NCI-H748 treated with DMSO at 0.1 percent for 48 hours (cell line): ENCODE results near the gene FIGNL2.

Source experiments
- DNase-seq: peaks from one replicate; lab custom pipeline; 2025; lab: John Stamatoyannopoulos, UW

The FIGNL2 gene

DNA sequence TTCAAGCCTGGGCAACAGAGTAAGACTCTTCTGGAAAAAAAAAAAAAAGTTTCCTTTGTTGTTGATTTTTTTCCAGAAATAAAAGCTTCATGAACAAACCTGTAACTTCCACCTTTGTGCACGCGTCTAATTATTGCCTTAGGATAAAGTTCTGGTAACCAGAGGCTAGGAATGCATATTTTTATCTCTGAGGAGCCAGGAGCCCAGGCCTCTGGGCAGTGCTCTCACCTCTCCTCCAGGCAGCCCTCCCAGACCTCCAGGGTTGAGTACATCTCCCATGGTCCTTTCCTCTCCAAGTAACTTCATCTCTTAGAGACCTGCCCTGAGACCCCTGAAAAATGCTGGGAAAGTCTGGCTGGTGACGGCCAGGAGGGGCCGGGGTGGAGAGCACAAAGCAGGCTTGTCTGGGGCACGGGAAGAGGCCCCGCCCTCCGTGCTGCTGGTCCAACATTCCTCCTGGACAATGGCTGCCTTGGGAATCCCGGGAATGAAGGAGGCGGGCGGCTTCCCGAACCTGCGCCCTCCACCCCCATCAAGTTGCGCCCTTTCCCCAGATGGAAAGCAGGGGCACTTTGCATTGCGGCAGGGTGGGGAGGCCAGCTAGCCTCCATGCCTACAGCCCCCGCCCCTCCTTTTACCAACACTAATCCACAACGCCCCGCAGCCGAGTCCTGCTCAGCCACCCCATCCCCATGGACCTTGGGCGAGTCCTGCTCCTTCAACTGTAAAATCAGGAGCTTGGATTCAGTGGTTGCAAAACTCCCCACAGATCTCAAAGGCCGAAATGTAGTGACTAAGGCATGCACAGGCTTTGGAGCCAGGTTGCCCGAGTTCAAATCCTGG is 7.3 kb upstream of the FIGNL2 start:
- DNase-seq: no peak

DNA sequence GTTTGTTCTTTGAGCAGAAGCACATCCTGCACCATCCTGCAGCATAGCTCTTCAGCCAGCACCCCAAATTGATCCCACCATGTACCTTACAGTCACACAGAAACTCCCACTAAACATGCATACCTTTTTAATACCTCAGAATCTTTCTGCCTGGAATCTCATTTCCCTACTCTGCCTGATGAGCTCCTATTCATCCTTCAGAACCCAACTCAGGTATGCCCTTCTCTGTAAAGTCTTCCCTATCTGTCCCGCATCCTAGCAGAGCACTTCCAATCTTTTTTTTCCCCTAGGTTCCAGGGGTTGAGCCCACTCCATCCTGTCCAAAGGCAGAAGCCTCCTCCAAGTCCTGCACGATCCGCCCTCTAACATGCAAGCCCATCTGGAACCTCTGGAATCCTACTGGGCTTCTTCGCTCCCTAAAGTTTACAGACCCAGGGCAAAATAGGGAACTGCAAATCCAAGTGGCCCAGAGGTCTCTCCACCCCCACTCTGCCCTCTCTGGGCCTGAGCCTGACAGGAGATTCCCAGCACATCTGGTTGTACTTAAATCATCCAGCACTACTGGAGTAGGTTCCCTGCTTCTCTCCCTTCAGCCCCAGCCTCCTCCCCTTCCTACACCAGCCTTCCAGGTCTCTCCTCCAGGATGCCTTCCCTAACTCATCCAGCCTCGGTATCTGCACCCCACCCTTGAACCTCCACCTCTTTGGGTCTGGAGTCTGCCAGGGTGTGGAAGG is 4.1 kb upstream of the FIGNL2 start:
- no peak for DNase-seq

GRCh38 chr12:51851413-51852124 is 3.1 kb upstream of the FIGNL2 start:
- DNase-seq: no peak

DNA sequence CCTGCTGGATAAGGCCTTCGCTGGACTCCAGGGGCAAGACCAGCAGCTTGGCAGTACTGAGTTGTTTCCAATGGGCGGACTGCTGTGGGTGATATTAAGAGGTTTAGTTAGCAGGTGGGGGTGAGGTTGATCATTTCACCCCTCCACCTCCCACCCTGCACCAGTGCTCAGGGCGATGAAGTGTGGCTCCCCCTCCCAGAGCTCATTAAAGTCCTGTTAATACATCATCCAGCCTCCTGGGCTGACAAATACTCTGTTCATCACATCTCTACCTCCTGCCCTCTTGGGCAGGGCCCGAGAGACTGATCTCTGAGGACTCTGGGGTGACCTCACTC is 2.4 kb upstream of the FIGNL2 start:
- DNase-seq: no peak

DNA sequence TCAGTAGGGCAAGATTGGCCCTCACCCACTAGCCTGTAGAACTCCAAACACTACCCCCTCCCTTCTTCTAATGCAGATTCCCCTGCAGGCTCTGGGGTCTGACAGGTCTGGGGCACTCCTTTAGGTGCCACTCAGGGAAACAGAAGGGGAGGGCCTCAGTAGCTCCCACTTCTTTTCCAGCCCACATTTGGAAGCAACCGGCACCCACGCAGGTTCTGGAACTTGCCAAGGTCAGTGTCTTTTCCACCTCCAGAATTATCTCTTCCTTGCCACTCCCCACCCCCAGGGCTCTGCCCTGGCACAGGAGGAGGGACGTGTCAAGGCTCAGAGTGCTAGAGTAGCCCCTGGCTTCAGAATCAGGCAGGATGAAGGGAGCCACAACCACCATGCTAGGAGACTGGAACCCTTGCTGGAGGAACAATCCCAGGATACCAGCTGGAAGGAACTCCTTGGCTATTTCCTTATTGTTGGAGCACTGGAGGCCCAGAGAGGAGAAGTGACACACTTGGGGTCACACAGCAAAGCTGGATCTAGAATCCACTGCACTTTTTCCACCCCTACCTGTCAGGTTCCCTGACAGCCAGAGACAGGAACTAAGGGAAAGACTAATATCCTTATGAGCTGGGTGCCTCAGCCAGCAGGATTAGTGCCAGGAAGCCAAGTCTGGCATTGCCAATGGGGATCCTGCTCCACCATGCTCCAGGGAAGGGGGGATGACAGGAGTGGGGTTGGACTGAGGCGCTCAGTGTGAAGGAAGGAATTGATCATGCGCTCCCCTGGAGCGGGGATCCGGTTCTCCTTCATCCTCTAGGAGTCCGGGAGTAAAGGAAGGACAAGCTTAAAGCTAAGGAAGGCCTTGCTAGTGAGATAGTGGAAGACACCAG is 1.8 kb upstream of the FIGNL2 start:
- no peak for DNase-seq

DNA sequence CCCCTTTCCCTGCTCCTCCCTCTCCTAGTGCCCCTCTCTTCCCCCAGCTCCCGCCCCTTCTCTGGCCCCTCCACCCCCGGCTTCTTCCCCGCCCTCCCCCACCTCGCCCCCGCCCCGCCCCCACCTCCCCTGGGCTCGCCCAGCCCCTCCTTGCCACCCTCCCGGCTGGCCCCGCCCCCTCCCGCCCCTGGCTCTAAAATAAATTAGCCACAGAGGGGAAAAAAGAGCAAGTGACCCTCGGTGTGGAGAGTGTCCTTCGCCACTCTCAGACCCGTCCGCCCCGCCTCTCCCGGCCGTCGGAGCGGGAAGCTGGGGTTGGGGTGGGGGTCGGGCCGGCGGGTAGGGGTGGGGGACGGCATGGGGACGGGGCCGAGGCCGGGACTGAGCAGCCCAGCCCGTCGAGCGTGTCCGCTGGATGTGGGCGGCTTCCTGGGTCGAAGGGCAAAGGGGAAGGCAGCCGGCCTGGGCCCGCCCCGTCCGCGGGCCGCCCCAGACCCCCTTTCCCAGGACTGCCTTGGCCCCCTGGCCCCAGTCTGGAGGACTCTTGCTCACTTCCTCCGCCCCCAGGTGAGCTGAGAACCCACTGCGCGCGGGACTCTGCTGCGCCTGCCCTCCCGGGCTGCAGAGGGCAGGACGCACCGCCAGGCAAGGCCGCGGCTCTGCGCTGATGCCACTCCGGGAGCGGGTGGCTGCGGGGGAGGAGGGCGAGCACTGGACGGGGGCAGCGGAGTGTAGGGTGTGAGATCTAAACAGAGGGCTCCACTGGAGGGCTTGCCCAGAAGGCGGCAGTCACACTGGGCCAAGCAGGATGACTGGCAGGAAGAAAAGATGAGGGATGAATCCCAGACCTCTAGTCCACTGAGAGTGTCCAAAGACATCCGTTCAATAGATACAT is 570 bp upstream of the FIGNL2 start:
- no peak for DNase-seq

DNA sequence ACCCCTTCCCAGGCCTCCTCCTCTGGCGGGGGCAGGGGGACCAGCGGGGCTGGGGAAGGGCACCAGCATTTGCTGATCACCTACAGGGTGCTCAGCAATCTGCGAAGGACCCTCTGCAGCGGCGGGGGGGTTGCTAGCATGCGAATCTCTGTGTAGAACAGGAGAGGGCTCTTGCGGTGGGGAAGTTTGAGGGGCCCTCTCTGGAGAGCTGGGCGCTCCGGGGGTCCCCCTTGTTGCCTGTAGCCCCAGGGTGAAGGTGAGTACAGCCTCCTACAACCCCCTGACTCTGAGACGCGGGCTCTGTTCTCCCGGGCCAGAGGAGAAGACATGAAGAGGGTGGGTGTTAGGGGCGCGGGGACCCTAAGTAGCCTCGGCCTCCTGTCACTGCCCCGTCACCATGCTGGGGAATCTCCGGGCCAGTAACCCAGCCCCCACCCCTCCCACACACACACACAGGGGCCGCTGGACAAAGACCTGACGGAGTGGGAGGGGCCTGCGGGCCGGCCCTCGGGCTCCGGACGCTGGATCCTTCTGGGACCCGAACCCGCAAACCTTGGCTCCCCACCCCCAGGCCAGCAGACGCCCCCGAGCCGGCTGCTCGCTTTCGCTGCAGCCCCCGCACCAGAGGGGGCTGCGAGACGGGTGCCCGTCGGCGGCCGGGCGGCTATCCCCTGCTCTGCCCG is 734 bp downstream of the FIGNL2 start:
- DNase-seq: no peak

DNA sequence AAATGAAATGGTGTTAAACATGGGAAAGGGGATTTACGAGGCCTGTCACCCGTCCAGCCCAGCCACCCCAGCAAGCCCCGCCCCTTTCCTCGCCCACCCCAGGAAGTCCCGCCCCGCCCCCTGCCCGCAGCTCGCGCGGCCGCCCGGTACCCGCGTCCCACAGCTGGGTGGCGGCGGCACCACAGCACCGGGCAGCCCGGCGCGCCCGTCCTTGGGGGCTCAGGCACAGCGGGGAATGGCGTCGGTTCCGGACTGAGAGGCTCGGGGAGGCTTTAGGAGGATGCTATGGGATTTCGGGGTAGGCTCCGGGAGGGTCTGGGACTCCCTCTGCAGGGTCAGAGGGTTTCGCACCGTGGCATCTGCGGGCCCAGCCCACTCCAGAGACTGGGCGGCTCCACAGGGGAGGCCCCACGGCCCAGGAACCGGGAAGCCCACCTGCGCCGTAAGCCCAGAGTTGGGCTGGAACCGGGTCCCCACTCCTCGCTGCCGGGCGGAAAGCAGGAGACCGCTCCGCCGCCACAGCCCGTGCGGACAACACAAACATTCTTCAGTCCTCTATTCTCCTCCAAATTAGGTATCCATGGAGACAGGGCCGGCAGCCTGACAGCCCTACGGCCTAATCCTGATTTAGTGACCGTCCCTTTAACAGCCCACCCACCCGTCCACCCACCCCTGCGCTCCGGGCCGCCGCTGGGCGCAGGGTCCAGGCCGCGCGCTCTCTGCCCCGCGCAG is 1.4 kb downstream of the FIGNL2 start:
- peak; percentile 6 for DNase-seq

- no peak for DNase-seq
These were observed 2.2 kb downstream of the FIGNL2 start for GRCh38 chr12:51846271-51846691.

GRCh38 chr12:51845482-51845881 is 3.0 kb downstream of the FIGNL2 start:
- no peak for DNase-seq

- no peak for DNase-seq
These were observed 3.7 kb downstream of the FIGNL2 start for GRCh38 chr12:51844854-51845253.

- no peak for DNase-seq
These were observed 6.8 kb downstream of the FIGNL2 start for GRCh38 chr12:51841727-51842126.

GRCh38 chr12:51840966-51841365 is 7.6 kb downstream of the FIGNL2 start:
- DNase-seq: no peak

GRCh38 chr12:51839310-51839947 is 9.1 kb downstream of the FIGNL2 start:
- DNase-seq: no peak

- no peak for DNase-seq
These were observed 9.8 kb downstream of the FIGNL2 start for GRCh38 chr12:51838762-51839161.

GRCh38 chr12:51838036-51838435 is 10.5 kb downstream of the FIGNL2 start:
- no peak for DNase-seq

- no peak for DNase-seq
These were observed 11.2 kb downstream of the FIGNL2 start for GRCh38 chr12:51837286-51837685.

DNA sequence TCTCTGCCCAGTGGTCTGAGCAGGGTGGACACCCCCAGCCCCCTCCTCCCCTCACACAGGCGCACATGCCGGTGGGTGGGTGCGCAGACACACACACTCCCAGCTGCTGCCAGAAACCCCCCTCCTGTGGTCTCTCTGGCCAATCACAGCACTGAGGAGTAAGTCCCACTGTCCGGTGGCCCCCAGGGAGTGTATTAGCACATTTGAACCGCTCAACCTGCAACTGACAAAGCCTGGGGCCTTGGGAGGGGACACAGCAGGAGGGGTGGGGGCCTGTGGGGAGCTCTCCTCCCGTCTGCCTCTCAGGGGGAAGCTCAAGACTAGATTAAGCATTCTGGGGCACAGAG is 11.7 kb downstream of the FIGNL2 start:
- DNase-seq: no peak
